CD4-positive, CD25-positive, alpha-beta regulatory T cell (primary cell): ENCODE data around the gene HCFC2. TPM values are rescaled to one million over a fixed set of nuclear protein-coding genes. Genes with fewer than 3 reads are reported as not detected.

ENCODE experiments used
- ATAC-seq, 2 donors: fragments of 150-1000 bp; cut with Tn5 transposase; one replicate each; pipeline ENCODE4 v1.10.0; 2021; ENCODE audit warnings: low read depth in 2 of 2, moderate number of reproducible peaks in 2 of 2, moderate library complexity in 1 of 2
- DNase-seq, 3 donors: peaks; one replicate each; pipeline versions ENCODE4 v3.0.0 to v3.0.0-alpha.2; 2012 to 2022; ENCODE audit warnings: mixed read lengths in 1 of 3
- H3K27ac ChIP-seq: one replicate; pipeline ENCODE4 v1.7.0; 2013; ENCODE audit warnings: mild to moderate bottlenecking, low read length; ENCODE audit not compliant: insufficient read depth, poor library complexity, severe bottlenecking
- H3K27me3 ChIP-seq: one replicate; pipeline ENCODE4 v1.7.0; 2013; ENCODE audit warnings: low read length; ENCODE audit not compliant: control insufficient read depth, insufficient read depth
- H3K36me3 ChIP-seq: one replicate; pipeline ENCODE4 v1.7.0; 2013; ENCODE audit warnings: mild to moderate bottlenecking, low read length, moderate library complexity; ENCODE audit not compliant: control insufficient read depth, insufficient read depth
- H3K4me1 ChIP-seq: 2 replicates; pipeline ENCODE4 v1.7.0; 2013; ENCODE audit warnings: mild to moderate bottlenecking, low read length; ENCODE audit not compliant: insufficient read depth, control insufficient read depth, poor library complexity, severe bottlenecking
- H3K4me3 ChIP-seq: one replicate; pipeline ENCODE4 v1.7.0; 2013; ENCODE audit warnings: low read depth, mild to moderate bottlenecking, low read length, moderate library complexity
- H3K9me3 ChIP-seq, 2 experiments: 1 replicate in 1 of 2; 2 replicates in 1 of 2; pipeline ENCODE4 v1.7.0; 2013; ENCODE audit warnings: low read length in 2 of 2, mild to moderate bottlenecking in 1 of 2, moderate library complexity in 1 of 2; ENCODE audit not compliant: control insufficient read depth in 2 of 2
- H3K27ac Mint-ChIP-seq, 3 donors: one replicate each; pipeline ENCODE4 v1.8.0; 2020 to 2022; ENCODE audit warnings: mild to moderate bottlenecking in 3 of 3, mixed read lengths in 3 of 3, moderate library complexity in 2 of 3
- H3K27me3 Mint-ChIP-seq: one replicate; pipeline ENCODE4 v1.8.0; 2022; ENCODE audit warnings: mild to moderate bottlenecking, mixed read lengths
- H3K36me3 Mint-ChIP-seq: one replicate; pipeline ENCODE4 v1.8.0; 2020; ENCODE audit warnings: mixed read lengths
- H3K4me1 Mint-ChIP-seq, 4 donors: one replicate each; pipeline ENCODE4 v1.8.0; 2020 to 2022; ENCODE audit warnings: mixed read lengths in 4 of 4, mild to moderate bottlenecking in 1 of 4
- H3K4me3 Mint-ChIP-seq, 4 donors: one replicate each; pipeline ENCODE4 v1.8.0; 2020 to 2022; ENCODE audit warnings: mild to moderate bottlenecking in 4 of 4, mixed read lengths in 4 of 4, moderate library complexity in 3 of 4
- H3K9me3 Mint-ChIP-seq, 7 donors: one replicate each; pipeline ENCODE4 v1.8.0; 2020 to 2022; ENCODE audit warnings: mixed read lengths in 7 of 7, mild to moderate bottlenecking in 3 of 7, moderate library complexity in 2 of 7
- polyA plus RNA-seq, 4 donors: library from polyadenylated mRNA; unstranded; fragments of 300-500 nt; fragmentation: Illumina TruSeq; gene quantifications; one replicate each; pipeline ENCODE4 v1.2.3, GENCODE V29; 2021
- total RNA-seq: library from RNA; stranded (reverse); gene quantifications from one replicate; pipeline ENCODE4 v1.2.3, GENCODE V29; 2022

The HCFC2 gene
- total and polyA plus RNA-seq, 5 donors from 2014 or later, result 5.1 to 14.9 (median 8.0) TPM

DNA sequence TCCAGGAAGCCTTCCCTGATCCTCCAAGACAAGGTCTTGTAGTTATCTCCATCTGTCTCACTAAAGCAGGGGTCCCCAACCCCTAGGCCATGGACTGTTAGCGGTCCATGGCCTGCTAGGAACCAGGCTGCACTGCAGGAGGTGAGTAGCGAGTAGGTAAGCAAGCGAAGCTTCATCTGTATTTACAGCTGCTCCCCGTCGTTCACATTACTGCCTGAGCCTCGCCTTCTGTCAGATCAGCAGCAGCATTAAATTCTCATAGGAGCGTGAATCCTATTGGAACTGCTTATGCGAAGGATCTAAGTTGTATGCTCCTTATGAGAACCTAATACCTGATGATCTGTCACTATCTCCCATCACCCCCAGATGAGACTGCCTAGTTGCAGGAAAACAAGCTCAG, 86.1 kb downstream of the HCFC2 start:
- Histone ChIP-seq H3K27ac (no peak overlapping the region), H3K4me1 (peaks cover 8% of the 10 kb centered on the region), H3K27me3 (peaks cover 9% of the 10 kb centered on the region), H3K4me3 (no peak overlapping the region), H3K36me3 (no peaks in the 10 kb centered on the region), H3K9me3 (no peaks in the 10 kb centered on the region)
- DNase-seq, result no peak
- ATAC-seq, result no peak
- no peak overlapping the region for H3K27ac Mint-ChIP-seq
- peaks cover 0 to 5% (median 0%) of the 10 kb centered on the region in 7 donors for H3K9me3 Mint-ChIP-seq
- H3K27me3 Mint-ChIP-seq, result peaks cover 24% of the 10 kb centered on the region
- H3K36me3 Mint-ChIP-seq, result no peaks in the 10 kb centered on the region
- peaks cover 4 to 11% (median 9%) of the 10 kb centered on the region in 4 donors for H3K4me1 Mint-ChIP-seq
- no peak overlapping the region for H3K4me3 Mint-ChIP-seq

DNA sequence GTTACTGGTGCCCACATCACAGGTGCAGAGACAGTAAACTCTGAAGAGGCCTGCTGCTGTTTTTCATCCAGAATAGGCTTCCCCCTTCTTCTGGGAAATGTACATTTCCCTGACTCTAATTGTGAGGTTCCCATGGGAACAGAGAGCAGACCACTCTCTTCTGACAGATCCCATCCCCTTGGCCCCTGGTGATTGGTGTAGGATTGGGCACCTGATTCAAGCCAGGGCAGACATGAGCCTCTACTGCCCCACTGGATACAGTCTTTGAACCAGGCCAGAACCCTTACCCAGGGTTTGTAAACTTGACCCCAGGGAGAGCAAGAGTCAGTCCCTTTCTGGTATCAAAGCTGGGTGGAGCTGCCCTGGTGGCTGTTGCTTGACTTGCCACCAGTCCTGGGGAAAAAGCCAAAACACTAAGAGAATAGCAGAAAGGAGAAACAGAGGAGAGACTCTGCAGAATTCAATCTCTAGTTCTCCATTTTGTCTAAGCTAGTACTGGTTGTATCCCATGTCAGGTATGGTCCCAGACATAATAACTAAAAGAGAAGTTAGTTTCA, 88.4 kb downstream of the HCFC2 start:
- Histone ChIP-seq H3K27ac (no peak overlapping the region), H3K4me1 (peaks cover 8% of the 10 kb centered on the region), H3K4me3 (no peak overlapping the region), H3K27me3 (peaks cover 6% of the 10 kb centered on the region), H3K36me3 (no peaks in the 10 kb centered on the region), H3K9me3 (no peaks in the 10 kb centered on the region)
- no peaks in the 10 kb centered on the region for H3K36me3 Mint-ChIP-seq
- H3K27ac Mint-ChIP-seq, result no peak overlapping the region
- H3K9me3 Mint-ChIP-seq, result peaks cover 0 to 5% (median 0%) of the 10 kb centered on the region in 7 donors
- no peak for DNase-seq
- peaks cover 4 to 11% (median 9%) of the 10 kb centered on the region in 4 donors for H3K4me1 Mint-ChIP-seq
- no peak for ATAC-seq
- peaks cover 11% of the 10 kb centered on the region for H3K27me3 Mint-ChIP-seq
- H3K4me3 Mint-ChIP-seq, result no peak overlapping the region

DNA sequence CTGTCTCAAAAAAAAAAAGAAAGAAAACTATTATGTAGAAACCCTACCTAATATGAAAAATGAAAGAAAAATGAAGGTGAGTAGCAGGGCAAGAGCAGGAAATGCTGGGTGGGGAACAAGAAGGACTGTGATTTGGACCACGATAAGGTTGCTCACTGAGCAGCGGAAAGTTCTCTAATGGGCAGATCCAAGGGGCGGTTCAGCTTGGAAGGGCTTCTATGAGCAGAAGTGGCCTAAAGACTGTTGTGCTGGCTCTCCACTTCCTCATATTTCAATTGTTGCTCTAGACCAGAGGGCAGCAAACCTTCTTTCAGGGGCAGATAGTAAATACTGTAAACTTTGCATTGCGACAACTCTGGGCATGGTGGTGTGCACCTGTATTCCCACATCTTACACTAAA, 90.0 kb downstream of the HCFC2 start:
- Mint-ChIP-seq H3K36me3 (no peaks in the 10 kb centered on the region), H3K27me3 (peaks cover 7% of the 10 kb centered on the region), H3K4me1 (peaks cover 4 to 11% (median 9%) of the 10 kb centered on the region in 4 donors), H3K4me3 (peak overlapping the region in 2 of 4 donors; percentile 10 to 23), H3K9me3 (peaks cover 0 to 5% (median 0%) of the 10 kb centered on the region in 7 donors), H3K27ac (peak overlapping the region in 1 of 3 donors; percentile 0)
- Histone ChIP-seq H3K27ac (no peak overlapping the region), H3K36me3 (no peaks in the 10 kb centered on the region), H3K4me1 (peaks cover 8% of the 10 kb centered on the region), H3K9me3 (no peaks in the 10 kb centered on the region), H3K27me3 (no peaks in the 10 kb centered on the region), H3K4me3 (peak overlapping the region; percentile 40)
- DNase-seq (peak in 1 of 3 donors; percentile 56), ATAC-seq (peak in 1 of 2 donors; percentile 44)

DNA sequence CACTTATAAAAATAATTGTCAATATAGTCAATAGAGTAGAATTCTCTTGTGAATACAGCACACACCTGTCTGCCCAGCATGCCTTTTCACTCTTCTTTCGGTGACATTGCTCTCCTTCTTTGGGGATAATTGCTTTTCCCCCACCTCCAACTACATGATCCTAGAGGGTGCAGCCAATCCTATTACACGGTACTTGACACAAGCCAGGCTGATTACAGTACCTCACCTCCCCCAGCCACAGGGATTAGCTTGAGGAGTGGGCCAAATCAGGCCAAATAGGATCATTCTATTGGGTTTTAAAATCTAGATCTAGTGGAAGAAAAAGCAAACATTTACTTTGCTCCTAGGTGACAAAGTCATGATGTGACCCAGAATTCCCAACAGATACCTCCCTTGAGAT, 90.5 kb downstream of the HCFC2 start:
- Histone ChIP-seq H3K27ac (no peak overlapping the region), H3K4me1 (peaks cover 8% of the 10 kb centered on the region), H3K36me3 (no peaks in the 10 kb centered on the region), H3K4me3 (no peak overlapping the region), H3K9me3 (no peaks in the 10 kb centered on the region), H3K27me3 (no peaks in the 10 kb centered on the region)
- Mint-ChIP-seq H3K4me1 (peaks cover 4 to 11% (median 9%) of the 10 kb centered on the region in 4 donors), H3K9me3 (peaks cover 0 to 5% (median 0%) of the 10 kb centered on the region in 7 donors), H3K4me3 (no peak overlapping the region), H3K27me3 (peaks cover 5% of the 10 kb centered on the region), H3K27ac (peak overlapping the region in 1 of 3 donors; percentile 0), H3K36me3 (no peaks in the 10 kb centered on the region)
- no peak for DNase-seq
- no peak for ATAC-seq

Other genes with a start within 250 kb of the HCFC2 start
- 4.7 TPM for gene NT5DC3, start 223.3 kb upstream of the HCFC2 start, total RNA-seq
- 1 to 10 TPM in 1 of 4 donors, under 1 TPM in 3; 0.08 to 1.1 (median 0.49) TPM for gene NT5DC3, start 223.3 kb upstream of the HCFC2 start, polyA plus RNA-seq
- 254 TPM for gene HSP90B1, start 134.1 kb upstream of the HCFC2 start, total RNA-seq
- 100 to 1,000 TPM; 119 to 158 (median 141) TPM for gene HSP90B1, start 134.1 kb upstream of the HCFC2 start, polyA plus RNA-seq
- gene TDG, start 98.7 kb upstream of the HCFC2 start, total RNA-seq, result 26.7 TPM
- 10 to 100 TPM; 18.6 to 23.0 (median 21.3) TPM for gene TDG, start 98.7 kb upstream of the HCFC2 start, polyA plus RNA-seq
- not detected for gene GLT8D2, start 14.3 kb upstream of the HCFC2 start, total RNA-seq
- not detected for gene GLT8D2, start 14.3 kb upstream of the HCFC2 start, polyA plus RNA-seq
- gene NFYB, start 73.7 kb downstream of the HCFC2 start, total RNA-seq, result 15.4 TPM
- gene NFYB, start 73.7 kb downstream of the HCFC2 start, polyA plus RNA-seq, result 10 to 100 TPM; 30.7 to 48.0 (median 44.2) TPM
- 47.7 TPM for gene TXNRD1, start 151.2 kb downstream of the HCFC2 start, total RNA-seq
- 10 to 100 TPM; 26.5 to 43.4 (median 31.4) TPM for gene TXNRD1, start 151.2 kb downstream of the HCFC2 start, polyA plus RNA-seq
- 14.8 TPM for gene EID3, start 239.2 kb downstream of the HCFC2 start, total RNA-seq
- 10 to 100 TPM; 10.8 to 15.6 (median 13.0) TPM for gene EID3, start 239.2 kb downstream of the HCFC2 start, polyA plus RNA-seq